HCT116 (cell line): ENCODE results near the gene EXOSC6.

ENCODE experiments used
- EZH2 ChIP-seq: fragments of 200-600 bp; sonication (generic); IDR thresholded peaks from 2 replicates; pipeline ENCODE4 v1.6.1; 2017; ENCODE audit warnings: antibody characterized with exemption, mixed run types
- MAX ChIP-seq: IDR thresholded peaks from 2 replicates; pipeline ENCODE4 v1.6.1; 2012
- POLR2A ChIP-seq: IDR thresholded peaks from 2 replicates; pipeline ENCODE4 v1.7.0; 2011; ENCODE audit warnings: borderline replicate concordance; ENCODE audit not compliant: insufficient read depth, insufficient read length; ENCODE audit errors: extremely low read depth
- POLR2AphosphoS5 ChIP-seq: IDR thresholded peaks from 2 replicates; pipeline ENCODE4 v1.6.1; 2011; ENCODE audit warnings: mild to moderate bottlenecking, low read depth, low read length, moderate library complexity
- REST ChIP-seq: IDR thresholded peaks from 2 replicates; pipeline ENCODE4 v1.6.1; 2012; ENCODE audit warnings: low read depth
- SP1 ChIP-seq: IDR thresholded peaks from 2 replicates; pipeline ENCODE4 v1.6.1; 2012; ENCODE audit warnings: low read depth
- TCF7L2 ChIP-seq: IDR thresholded peaks from 2 replicates; pipeline ENCODE4 v1.7.0; 2011; ENCODE audit warnings: borderline replicate concordance, inconsistent platforms; ENCODE audit not compliant: insufficient read depth, insufficient read length; ENCODE audit errors: extremely low read depth
- TF ChIP-seq, protein P1 (sequence below), 3 experiments: fragments of 200-600 bp in 1 of 3; sonication (generic) in 1 of 3; IDR thresholded peaks in 2 of 3; conservative IDR thresholded peaks in 1 of 3; 2 replicates each; pipeline ENCODE4 v1.5.1; 2012 to 2017; ENCODE audit warnings: low read depth in 2 of 3, low read length in 2 of 3, antibody characterized with exemption in 1 of 3, borderline replicate concordance in 1 of 3, control low read depth in 1 of 3, mild to moderate bottlenecking in 1 of 3, mixed read lengths in 1 of 3, mixed run types in 1 of 3, moderate library complexity in 1 of 3; ENCODE audit not compliant: insufficient read depth in 1 of 3

DNA sequence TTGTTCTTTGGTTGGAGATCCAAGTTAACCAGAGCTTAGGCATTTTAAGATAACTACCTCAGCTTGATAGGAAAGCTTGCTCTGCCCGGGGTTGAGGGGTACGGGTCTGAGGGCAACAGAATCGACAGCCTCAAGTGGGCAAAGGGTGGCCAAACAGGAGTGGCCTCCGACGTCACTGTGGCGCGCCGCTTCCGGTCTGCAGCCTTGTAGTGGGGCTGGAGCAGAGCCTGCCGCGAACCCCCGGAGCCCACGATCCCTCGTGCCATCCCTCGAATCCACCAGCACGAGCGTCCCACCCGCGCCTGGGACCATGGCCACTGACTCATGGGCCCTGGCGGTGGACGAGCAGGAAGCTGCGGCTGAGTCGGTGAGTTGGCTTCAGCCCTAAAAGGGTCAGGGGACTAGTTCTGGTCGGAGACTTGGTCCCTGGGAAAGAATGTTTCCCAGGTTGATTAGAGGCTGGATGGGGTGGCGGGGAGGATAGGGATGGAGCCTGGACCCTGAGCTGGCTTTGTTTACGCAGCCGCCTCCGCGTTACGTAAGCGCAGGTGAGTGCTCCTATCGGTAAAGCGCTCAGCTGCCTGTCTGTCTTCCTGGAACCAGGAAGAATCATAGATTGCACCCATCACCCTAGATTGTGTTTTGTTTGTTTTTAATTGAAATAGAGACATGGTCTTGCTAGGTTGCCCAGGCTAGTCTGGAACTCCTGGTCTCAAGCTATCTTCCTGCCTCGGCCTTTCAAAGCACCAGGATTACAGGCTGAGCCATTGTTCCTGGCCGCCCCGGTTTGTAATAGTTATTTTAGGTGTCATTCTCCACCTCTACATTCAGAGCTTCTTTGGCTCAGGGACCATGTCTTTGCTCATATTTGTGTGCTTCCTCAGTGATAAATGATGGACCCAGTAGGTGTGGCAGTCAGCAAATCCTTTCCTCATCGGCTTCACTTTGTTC lies 47.5 kb upstream of the EXOSC6 start, which contains the start of gene DDX19B:
- no peak for TF ChIP-seq REST
- TF ChIP-seq, protein P1, sequence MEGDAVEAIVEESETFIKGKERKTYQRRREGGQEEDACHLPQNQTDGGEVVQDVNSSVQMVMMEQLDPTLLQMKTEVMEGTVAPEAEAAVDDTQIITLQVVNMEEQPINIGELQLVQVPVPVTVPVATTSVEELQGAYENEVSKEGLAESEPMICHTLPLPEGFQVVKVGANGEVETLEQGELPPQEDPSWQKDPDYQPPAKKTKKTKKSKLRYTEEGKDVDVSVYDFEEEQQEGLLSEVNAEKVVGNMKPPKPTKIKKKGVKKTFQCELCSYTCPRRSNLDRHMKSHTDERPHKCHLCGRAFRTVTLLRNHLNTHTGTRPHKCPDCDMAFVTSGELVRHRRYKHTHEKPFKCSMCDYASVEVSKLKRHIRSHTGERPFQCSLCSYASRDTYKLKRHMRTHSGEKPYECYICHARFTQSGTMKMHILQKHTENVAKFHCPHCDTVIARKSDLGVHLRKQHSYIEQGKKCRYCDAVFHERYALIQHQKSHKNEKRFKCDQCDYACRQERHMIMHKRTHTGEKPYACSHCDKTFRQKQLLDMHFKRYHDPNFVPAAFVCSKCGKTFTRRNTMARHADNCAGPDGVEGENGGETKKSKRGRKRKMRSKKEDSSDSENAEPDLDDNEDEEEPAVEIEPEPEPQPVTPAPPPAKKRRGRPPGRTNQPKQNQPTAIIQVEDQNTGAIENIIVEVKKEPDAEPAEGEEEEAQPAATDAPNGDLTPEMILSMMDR (IDR thresholded peaks at IDR 0.05 in 2 of 3, conservative IDR thresholded peaks at IDR 0.05 in 1 of 3; ENCODE audit: borderline replicate concordance in 1 of 3, insufficient read depth in 1 of 3, low read depth in 2 of 3, low read length in 2 of 3) = no peak
- TF ChIP-seq POLR2A = peak; percentile 57
- TF ChIP-seq POLR2AphosphoS5 = peak; percentile 92
- TF ChIP-seq TCF7L2 = peak; percentile 31
- peak; percentile 85 for TF ChIP-seq MAX
- 0 out of 2 replicates have a peak, but pooled peaks have one; percentile 4 for TF ChIP-seq SP1
- TF ChIP-seq EZH2 = no peak
